ENCODE measurements around the gene DLG2. TPM values are rescaled to one million over a fixed set of nuclear protein-coding genes. Genes with fewer than 3 reads are reported as not detected.
A peak's percentile ranks its signal among the peaks of the same experiment; 100 is the strongest.
"Not testable (repeated sequence)": the region's sequence is repeated elsewhere in the genome, so short reads cannot be mapped to it uniquely, and the experiment has no call there.

Gene DLG2
- total RNA-seq, 1 experiment from 2014 or later, result 0.72 TPM

- DNase-seq (ENCODE audit: low spot score), result peak; percentile 33
These were observed 16.1 kb upstream of the DLG2 start for GRCh38 chr11:85643191-85643614.

GRCh38 chr11:85634747-85635146 is 7.6 kb upstream of the DLG2 start:
- DNase-seq (ENCODE audit: low spot score), result no peak

GRCh38 chr11:85628771-85629341 is 1.7 kb upstream of the DLG2 start:
- DNase-seq (ENCODE audit: low spot score), result no peak

- DNase-seq (ENCODE audit: low spot score), result peak; percentile 97
These were observed 1.0 kb upstream of the DLG2 start, which contains the start of gene TMEM126B for GRCh38 chr11:85627998-85628770. TSS of gene TMEM126B (plus strand) at chr11:85628593. CDS start at chr11:85628608, 15 bp downstream.

GRCh38 chr11:85626496-85626895 is 648 bp downstream of the DLG2 start:
- DNase-seq (ENCODE audit: low spot score), result no peak

- DNase-seq (ENCODE audit: low spot score), result no peak
These were observed 6.9 kb downstream of the DLG2 start for GRCh38 chr11:85620256-85620655.

- DNase-seq (ENCODE audit: low spot score), result no peak
These were observed 7.6 kb downstream of the DLG2 start for GRCh38 chr11:85619499-85619898.

- not testable (repeated sequence) for DNase-seq (ENCODE audit: low spot score)
These were observed 15.5 kb downstream of the DLG2 start for GRCh38 chr11:85611643-85612042.

- DNase-seq (ENCODE audit: low spot score), result not testable (repeated sequence)
These were observed 17.9 kb downstream of the DLG2 start for GRCh38 chr11:85609286-85609685.

GRCh38 chr11:85608621-85609020 is 18.5 kb downstream of the DLG2 start:
- not testable (repeated sequence) for DNase-seq (ENCODE audit: low spot score)

- not testable (repeated sequence) for DNase-seq (ENCODE audit: low spot score)
These were observed 20.9 kb downstream of the DLG2 start for GRCh38 chr11:85606237-85606636.

- no peak for DNase-seq (ENCODE audit: low spot score)
These were observed 23.9 kb downstream of the DLG2 start for GRCh38 chr11:85603220-85603619.

GRCh38 chr11:85602526-85603213 is 24.5 kb downstream of the DLG2 start:
- no peak for DNase-seq (ENCODE audit: low spot score)

- no peak for DNase-seq (ENCODE audit: low spot score)
These were observed 28.1 kb downstream of the DLG2 start for GRCh38 chr11:85599083-85599482.

GRCh38 chr11:85596886-85597285 is 30.3 kb downstream of the DLG2 start:
- DNase-seq (ENCODE audit: low spot score), result no peak

- DNase-seq (ENCODE audit: low spot score), result peak; percentile 66
These were observed 31.8 kb downstream of the DLG2 start for GRCh38 chr11:85595285-85595884.

GRCh38 chr11:85590848-85591483 is 36.2 kb downstream of the DLG2 start:
- peak; percentile 69 for DNase-seq (ENCODE audit: low spot score)

- no peak for DNase-seq (ENCODE audit: low spot score)
These were observed 37.8 kb downstream of the DLG2 start for GRCh38 chr11:85589373-85589772.

- no peak for DNase-seq (ENCODE audit: low spot score)
These were observed 45.0 kb downstream of the DLG2 start for GRCh38 chr11:85582111-85582510.

GRCh38 chr11:85575388-85575787 is 51.8 kb downstream of the DLG2 start:
- no peak for DNase-seq (ENCODE audit: low spot score)

- no peak for DNase-seq (ENCODE audit: low spot score)
These were observed 55.1 kb downstream of the DLG2 start for GRCh38 chr11:85572056-85572455.

- no peak for DNase-seq (ENCODE audit: low spot score)
These were observed 57.6 kb downstream of the DLG2 start for GRCh38 chr11:85569525-85569924.

All from A172 (cell line).